RKO (cell line): ENCODE measurements around the gene TRMT5.

Source experiments
- DNase-seq: peaks from one replicate; pipeline ENCODE4 v3.0.0-alpha.2; 2016; ENCODE audit warnings: low spot score

Gene TRMT5

GRCh38 chr14:60964904-60965303, 16.0 kb downstream of the TRMT5 start:
- no peak for DNase-seq

- no peak for DNase-seq
Observed at GRCh38 chr14:60963761-60964160, 17.1 kb downstream of the TRMT5 start.

GRCh38 chr14:60958146-60958545, 22.7 kb downstream of the TRMT5 start:
- no peak for DNase-seq

- DNase-seq = no peak
Observed at GRCh38 chr14:60956632-60957031, 24.2 kb downstream of the TRMT5 start.

GRCh38 chr14:60956202-60956601, 24.7 kb downstream of the TRMT5 start:
- no peak for DNase-seq

GRCh38 chr14:60951776-60952435, 29.0 kb downstream of the TRMT5 start:
- DNase-seq = no peak

- DNase-seq = no peak
Observed at GRCh38 chr14:60946773-60947172, 34.1 kb downstream of the TRMT5 start.

- DNase-seq = no peak
Observed at GRCh38 chr14:60945984-60946383, 34.9 kb downstream of the TRMT5 start.

GRCh38 chr14:60944204-60944603, 36.7 kb downstream of the TRMT5 start:
- DNase-seq = no peak

GRCh38 chr14:60943637-60944032, 37.2 kb downstream of the TRMT5 start:
- no peak for DNase-seq

GRCh38 chr14:60935319-60935718, 45.6 kb downstream of the TRMT5 start:
- no peak for DNase-seq

- DNase-seq = no peak
Observed at GRCh38 chr14:60933920-60934655, 46.8 kb downstream of the TRMT5 start.

GRCh38 chr14:60931218-60931617, 49.7 kb downstream of the TRMT5 start:
- no peak for DNase-seq

GRCh38 chr14:60926002-60926401, 54.9 kb downstream of the TRMT5 start:
- DNase-seq = no peak

GRCh38 chr14:60925286-60925685, 55.6 kb downstream of the TRMT5 start:
- DNase-seq = no peak

GRCh38 chr14:60922050-60922449, 58.8 kb downstream of the TRMT5 start:
- DNase-seq = peak; percentile 60
